A673 (cell line): ENCODE results near the gene GABARAP. TPM values are rescaled to one million over a fixed set of nuclear protein-coding genes. Genes with fewer than 3 reads are reported as not detected.

Experiments
- BruUV-seq: library from RNA; stranded (reverse); fragments of 400-500 nt; replicated peaks from 2 replicates; lab custom pipeline; 2021; lab: Mats Ljungman, UMichigan
- CTCF ChIA-PET: fragments of 300-600 bp; sonication (Branson Sonifier 250); formaldehyde crosslinking; loops from one replicate; lab custom pipeline; 2022; ENCODE audit warnings: antibody characterized with exemption; lab: Charles Lee
- POLR2A ChIA-PET: fragments of 300-600 bp; sonication (Branson Sonifier 250); formaldehyde crosslinking; loops from one replicate; lab custom pipeline; 2022; ENCODE audit warnings: antibody characterized with exemption; ENCODE audit not compliant: low non-redundant PET; lab: Charles Lee
- DNase-seq: peaks from one replicate; pipeline ENCODE4 v3.0.0-alpha.2; 2015; ENCODE audit warnings: low spot score
- H3K27ac ChIP-seq: fragments of 200-600 bp; sonication (generic); 2 replicates; pipeline ENCODE4 v1.5.1; 2016; ENCODE audit warnings: mixed run types, low read depth, mild to moderate bottlenecking, mixed read lengths, antibody characterized with exemption, low read length; ENCODE audit not compliant: poor library complexity, severe bottlenecking
- H3K27me3 ChIP-seq: fragments of 200-600 bp; sonication (generic); replicated peaks from 2 replicates; pipeline ENCODE4 v1.6.1; 2017; ENCODE audit warnings: mixed run types, low read depth, mild to moderate bottlenecking, mixed read lengths, antibody characterized with exemption, low read length; ENCODE audit not compliant: insufficient read depth, poor library complexity
- H3K36me3 ChIP-seq: fragments of 200-600 bp; sonication (generic); 2 replicates; pipeline ENCODE4 v1.6.1; 2016; ENCODE audit warnings: mixed run types, mild to moderate bottlenecking, mixed read lengths, antibody characterized with exemption, low read length; ENCODE audit not compliant: insufficient read depth, poor library complexity, severe bottlenecking
- H3K4me1 ChIP-seq: fragments of 200-600 bp; sonication (generic); 2 replicates; pipeline ENCODE4 v1.6.1; 2017; ENCODE audit warnings: mixed run types, mild to moderate bottlenecking, mixed read lengths, antibody characterized with exemption, low read length; ENCODE audit not compliant: insufficient read depth, poor library complexity, severe bottlenecking
- H3K4me3 ChIP-seq: fragments of 200-600 bp; sonication (generic); 2 replicates; pipeline ENCODE4 v1.5.1; 2016; ENCODE audit warnings: low read depth, mixed run types, mild to moderate bottlenecking, mixed read lengths, low read length; ENCODE audit not compliant: poor library complexity, severe bottlenecking
- H3K9me3 ChIP-seq: fragments of 200-600 bp; sonication (generic); 2 replicates; pipeline ENCODE4 v1.6.1; 2016; ENCODE audit warnings: mixed run types, low read depth, mild to moderate bottlenecking, mixed read lengths, antibody characterized with exemption, low read length; ENCODE audit not compliant: poor library complexity, severe bottlenecking
- CTCF ChIP-seq: fragments of 300-800, 200-600 bp; sonication (generic); conservative IDR thresholded peaks from 2 replicates; pipeline ENCODE4 v1.5.1; 2017; ENCODE audit warnings: low read depth, mild to moderate bottlenecking, antibody characterized with exemption, low read length, moderate library complexity, mixed read lengths
- EZH2 ChIP-seq: fragments of 200-600 bp; sonication (generic); IDR thresholded peaks from 2 replicates; pipeline ENCODE4 v1.6.1; 2017; ENCODE audit warnings: borderline replicate concordance, low read depth, mild to moderate bottlenecking, mixed read lengths, antibody characterized with exemption, low read length; ENCODE audit not compliant: poor library complexity, severe bottlenecking
- intact Hi-C: fragments of 100-400 bp; cut with micrococcal nuclease; formaldehyde crosslinking; loops from one replicate; pipeline ENCODE4 v1.10.0; 2022; ENCODE audit not compliant: unreplicated experiment
- total RNA-seq: library from RNA; stranded (reverse); gene quantifications from 2 replicates; pipeline ENCODE4 v1.2.3, GENCODE V29; 2021

The GABARAP gene
- total RNA-seq, 1 experiment from 2014 or later, result 296 TPM

GRCh38 chr17:7256766-7257456, 14.7 kb upstream of the GABARAP start:
- no peak for TF ChIP-seq EZH2
- no peak for TF ChIP-seq CTCF
- ChIA-PET POLR2A (no interaction called here), CTCF (interaction anchor here (0.6 kb wide), 1 partner anchor 100 kb away, joined by 3 read pairs; no protein-coding TSS in a partner anchor)
- intact Hi-C loops, result no loop called here
- no TSS peak for BruUV-seq
- Histone ChIP-seq H3K27ac (no peak overlapping the region), H3K4me1 (peaks cover 15% of the 10 kb centered on the region), H3K36me3 (peaks cover 26% of the 10 kb centered on the region), H3K4me3 (no peak overlapping the region), H3K27me3 (no peaks in the 10 kb centered on the region), H3K9me3 (no peaks in the 10 kb centered on the region)
- no peak for DNase-seq

GRCh38 chr17:7254511-7254910, 12.3 kb upstream of the GABARAP start:
- TF ChIP-seq EZH2, result no peak
- TF ChIP-seq CTCF, result no peak
- no peaks in the 10 kb centered on the region for H3K9me3 ChIP-seq
- H3K4me1 ChIP-seq, result peaks cover 21% of the 10 kb centered on the region
- no peak overlapping the region for H3K27ac ChIP-seq
- DNase-seq, result no peak
- CTCF ChIA-PET, result no interaction called here
- no peaks in the 10 kb centered on the region for H3K27me3 ChIP-seq
- H3K36me3 ChIP-seq, result peaks cover 26% of the 10 kb centered on the region
- POLR2A ChIA-PET, result no interaction called here
- H3K4me3 ChIP-seq, result no peak overlapping the region
- BruUV-seq, result no TSS peak
- intact Hi-C loops, result loop anchor here (5.0 kb wide), 1 partner anchor 53 kb away; the partner anchor contains the start of gene EIF5A

- H3K27me3 ChIP-seq, result no peaks in the 10 kb centered on the region
- TF ChIP-seq EZH2, result no peak
- TF ChIP-seq CTCF, result no peak
- H3K4me3 ChIP-seq, result peak overlapping the region; percentile 74
- peaks cover 17% of the 10 kb centered on the region for H3K4me1 ChIP-seq
- POLR2A ChIA-PET, result no interaction called here
- intact Hi-C loops, result loop anchor here (5.0 kb wide), 1 partner anchor 54 kb away; the partner anchor contains the start of gene EIF5A
- DNase-seq, result no peak
- H3K9me3 ChIP-seq, result no peaks in the 10 kb centered on the region
- BruUV-seq, result no TSS peak
- H3K36me3 ChIP-seq, result peaks cover 17% of the 10 kb centered on the region
- H3K27ac ChIP-seq, result peak overlapping the region; percentile 98
- CTCF ChIA-PET, result no interaction called here
These were observed 10.8 kb upstream of the GABARAP start for GRCh38 chr17:7253082-7253481.
